HepG2 (cell line): ENCODE measurements around the gene PPP1R1A. TPM values are rescaled to one million over a fixed set of nuclear protein-coding genes. Genes with fewer than 3 reads are reported as not detected.

ENCODE experiments used
- ATAC-seq: fragments of 200-7000 bp; cut with Tn5 transposase; 3 replicates; pipeline ENCODE4 v1.9.1; 2020; ENCODE audit warnings: mild to moderate bottlenecking, moderate library complexity
- BruUV-seq: library from RNA; stranded (reverse); fragments of 400-500 nt; replicated peaks from 2 replicates; lab custom pipeline; 2021; lab: Mats Ljungman, UMichigan
- CTCF ChIA-PET: fragments of 300-600 bp; formaldehyde crosslinking; extraction: SDS; loops from one replicate; lab custom pipeline; 2021; ENCODE audit warnings: low total read pairs, inconsistent platforms, low intra/inter-chr PET ratio; lab: Yijun Ruan, JAX
- POLR2A ChIA-PET: fragments of 350-600 bp; sonication (Branson Sonifier 250); formaldehyde crosslinking; loops from one replicate; lab custom pipeline; 2020; ENCODE audit warnings: antibody characterized with exemption, inconsistent platforms; lab: Yijun Ruan, JAX
- DNase-seq: peaks from one replicate; pipeline ENCODE4 v3.0.0-alpha.2; 2015; ENCODE audit warnings: low spot score
- FAIRE-seq: peaks from 3 replicates; lab custom pipeline; 2011; peaks lifted over from hg19 to GRCh38; lab: Jason Lieb, UNC
- H2AFZ ChIP-seq: one replicate; pipeline ENCODE4 v1.6.1; 2011; ENCODE audit warnings: low read length, inconsistent platforms
- H3K27ac ChIP-seq: fragments of 300-600 bp; 3 replicates; pipeline ENCODE4 v1.8.0; 2011; ENCODE audit warnings: mixed run types, mild to moderate bottlenecking, mixed read lengths, low read length, inconsistent platforms; ENCODE audit not compliant: insufficient read depth; ENCODE audit errors: extremely low read length
- H3K27me3 ChIP-seq, 2 experiments: fragments of 200-600 bp in 1 of 2; 2 replicates in 1 of 2; 3 replicates in 1 of 2; pipeline versions ENCODE4 v1.6.0 to v1.8.0; 2011; ENCODE audit warnings: low read length in 2 of 2, mild to moderate bottlenecking in 2 of 2, moderate library complexity in 2 of 2, inconsistent platforms in 1 of 2; ENCODE audit not compliant: insufficient read depth in 2 of 2, control insufficient read depth in 1 of 2
- H3K36me3 ChIP-seq, 2 experiments: fragments of 200-600 bp in 1 of 2; replicated peaks in 1 of 2; 2 replicates in 1 of 2; 3 replicates in 1 of 2; pipeline versions ENCODE4 v1.5.1 to v1.8.0; 2011; ENCODE audit warnings: low read length in 2 of 2, inconsistent platforms in 1 of 2; ENCODE audit not compliant: insufficient read depth in 2 of 2, control insufficient read depth in 1 of 2
- H3K4me1 ChIP-seq: 2 replicates; pipeline ENCODE4 v1.5.1; 2012; ENCODE audit warnings: low read length, inconsistent platforms; ENCODE audit not compliant: insufficient read depth
- H3K4me2 ChIP-seq: 2 replicates; pipeline ENCODE4 v1.6.0; 2011; ENCODE audit warnings: low read depth, low read length, inconsistent platforms
- H3K4me3 ChIP-seq, 3 experiments: fragments of 200-600 bp in 1 of 3; sonication (generic), shearing (Covaris generic) in 1 of 3; replicated peaks in 1 of 3; 2 replicates each; pipeline ENCODE4 v1.5.1; 2011 to 2016; ENCODE audit warnings: low read length in 3 of 3, inconsistent platforms in 2 of 3, low read depth in 2 of 3, mild to moderate bottlenecking in 2 of 3, control low read depth in 1 of 3, mixed read lengths in 1 of 3; ENCODE audit not compliant: insufficient read depth in 1 of 3
- H3K79me2 ChIP-seq: one replicate; pipeline ENCODE4 v1.6.1; 2011; ENCODE audit warnings: low read length, inconsistent platforms; ENCODE audit not compliant: insufficient read depth
- H3K9ac ChIP-seq: 2 replicates; pipeline ENCODE4 v1.6.0; 2011; ENCODE audit warnings: mild to moderate bottlenecking, low read depth, low read length, inconsistent platforms; ENCODE audit not compliant: insufficient read depth
- H3K9me3 ChIP-seq: 2 replicates; pipeline ENCODE4 v1.5.1; 2012; ENCODE audit warnings: mild to moderate bottlenecking, low read length
- H4K20me1 ChIP-seq: 2 replicates; pipeline ENCODE4 v1.6.0; 2011; ENCODE audit warnings: inconsistent platforms, mild to moderate bottlenecking, low read length, moderate library complexity; ENCODE audit not compliant: insufficient read depth
- ARID3A ChIP-seq: IDR thresholded peaks from 2 replicates; pipeline ENCODE4 v1.6.1; 2012; ENCODE audit warnings: low read depth, low read length, improper control_type of control experiment
- CEBPB ChIP-seq: IDR thresholded peaks from 2 replicates; pipeline ENCODE4 v1.6.1; 2011; ENCODE audit warnings: low read depth, low read length, improper control_type of control experiment, borderline replicate concordance
- HMGA1 ChIP-seq: sonication (generic); formaldehyde crosslinking; conservative IDR thresholded peaks from 2 replicates; pipeline ENCODE4 v1.4.0; 2020; ENCODE audit warnings: missing genetic modification reagents
- HNF4A ChIP-seq: sonication (generic); formaldehyde crosslinking; IDR thresholded peaks from 2 replicates; pipeline ENCODE4 v1.4.0; 2020; ENCODE audit warnings: missing genetic modification reagents
- MED1 ChIP-seq: sonication (generic); formaldehyde crosslinking; IDR thresholded peaks from 2 replicates; pipeline ENCODE4 v1.4.0; 2020; ENCODE audit warnings: missing genetic modification reagents
- NCOR1 ChIP-seq: fragments of 200-600 bp; sonication (generic); IDR thresholded peaks from 2 replicates; pipeline ENCODE4 v1.7.0; 2017; ENCODE audit warnings: antibody characterized with exemption, low read length, borderline replicate concordance
- NFKB2 ChIP-seq: sonication (generic); formaldehyde crosslinking; IDR thresholded peaks from 2 replicates; pipeline ENCODE4 v1.4.0; 2020; ENCODE audit warnings: missing genetic modification reagents, borderline replicate concordance
- RBAK ChIP-seq: sonication (generic); formaldehyde crosslinking; IDR thresholded peaks from 2 replicates; pipeline ENCODE4 v1.5.1; 2020; ENCODE audit warnings: mild to moderate bottlenecking, missing genetic modification reagents
- REL ChIP-seq: sonication (generic); formaldehyde crosslinking; conservative IDR thresholded peaks from 2 replicates; pipeline ENCODE4 v1.8.0; 2022; ENCODE audit warnings: mild to moderate bottlenecking, missing genetic modification reagents, moderate library complexity
- RXRA ChIP-seq: sonication (generic); formaldehyde crosslinking; IDR thresholded peaks from 2 replicates; pipeline ENCODE4 v1.5.1; 2020; ENCODE audit warnings: missing genetic modification reagents
- TEAD3 ChIP-seq: optimal IDR thresholded peaks from 2 replicates; pipeline ENCODE3; 2016; ENCODE audit warnings: borderline replicate concordance
- TRIM22 ChIP-seq: fragments of 450-650 bp; IDR thresholded peaks from 2 replicates; pipeline ENCODE4 v1.6.1; 2017
- XRCC5 ChIP-seq: fragments of 200-400 bp; formaldehyde crosslinking; optimal IDR thresholded peaks from 2 replicates; pipeline ENCODE3; 2017; ENCODE audit warnings: mild to moderate bottlenecking, low read length
- ZNF510 ChIP-seq: sonication (generic); formaldehyde crosslinking; IDR thresholded peaks from 2 replicates; pipeline ENCODE4 v1.4.0; 2020; ENCODE audit warnings: low read depth, mild to moderate bottlenecking, missing genetic modification reagents
- ZNF652 ChIP-seq: IDR thresholded peaks from 2 replicates; pipeline ENCODE4 v1.6.1; 2016; ENCODE audit warnings: low read depth, borderline replicate concordance
- ZNF670 ChIP-seq: sonication (generic); formaldehyde crosslinking; IDR thresholded peaks from 2 replicates; pipeline ENCODE4 v1.8.0; 2022; ENCODE audit warnings: mild to moderate bottlenecking, missing genetic modification reagents, borderline replicate concordance
- ZNF850 ChIP-seq: sonication (generic); formaldehyde crosslinking; conservative IDR thresholded peaks from 2 replicates; pipeline ENCODE4 v1.9.0; 2021; ENCODE audit warnings: mild to moderate bottlenecking, missing genetic modification reagents
- WGBS: methylation state at CpG from one replicate; pipeline ENCODE4 v1.1.6; 2017; ENCODE audit warnings: low lambda C conversion rate; 5-methylcytosine and 5-hydroxymethylcytosine counted together
- in situ Hi-C: cut with HindIII; loops from 2 replicates; pipeline ENCODE4 v1.10.0; 2017; ENCODE audit warnings: low pct_unique_long_range_greater_than_20kb; ENCODE audit not compliant: extremely low pct_ligation_motif_present
- intact Hi-C: fragments of 100-400 bp; cut with micrococcal nuclease; formaldehyde crosslinking; loops from one replicate; pipeline ENCODE4 v1.10.0; 2022; ENCODE audit not compliant: unreplicated experiment
- polyA plus RNA-seq, 8 experiments: library from polyadenylated mRNA; depleted of rRNA in 3 of 8; stranded (reverse) in 7 of 8; unstranded in 1 of 8; fragments of >200 nt; fragmentation: Illumina TruSeq in 4 of 8; extraction: Trizol in 4 of 8; gene quantifications; 2 replicates each; pipeline versions ENCODE4 v1.2.1 to v1.2.3, GENCODE V29; 2011 to 2016; ENCODE audit warnings: low read depth in 4 of 8, missing spikeins in 1 of 8, mixed read lengths in 1 of 8; ENCODE audit not compliant: insufficient read depth in 1 of 8
- total RNA-seq, 5 experiments: library from RNA; depleted of rRNA; stranded (reverse); fragments of >200 nt; fragmentation: Illumina TruSeq; extraction: Trizol; gene quantifications; 2 replicates each; pipeline ENCODE4 v1.2.3, GENCODE V29; 2016; ENCODE audit warnings: low read depth in 1 of 5
- TF ChIP-seq, protein P1 (sequence below): sonication (generic); formaldehyde crosslinking; IDR thresholded peaks from 2 replicates; pipeline ENCODE4 v1.4.0; 2020; ENCODE audit warnings: missing genetic modification reagents
- TF ChIP-seq, protein P2 (sequence below): sonication (generic); formaldehyde crosslinking; IDR thresholded peaks from 2 replicates; pipeline ENCODE4 v1.5.0; 2020; ENCODE audit warnings: mild to moderate bottlenecking, missing genetic modification reagents, moderate library complexity

PPP1R1A gene
- total and polyA plus RNA-seq, 2 of the 13 experiments (the other 11 are each of a cell fraction or from before 2014, with no cell fraction given) = 0.20 TPM; not detected in 1

DNA sequence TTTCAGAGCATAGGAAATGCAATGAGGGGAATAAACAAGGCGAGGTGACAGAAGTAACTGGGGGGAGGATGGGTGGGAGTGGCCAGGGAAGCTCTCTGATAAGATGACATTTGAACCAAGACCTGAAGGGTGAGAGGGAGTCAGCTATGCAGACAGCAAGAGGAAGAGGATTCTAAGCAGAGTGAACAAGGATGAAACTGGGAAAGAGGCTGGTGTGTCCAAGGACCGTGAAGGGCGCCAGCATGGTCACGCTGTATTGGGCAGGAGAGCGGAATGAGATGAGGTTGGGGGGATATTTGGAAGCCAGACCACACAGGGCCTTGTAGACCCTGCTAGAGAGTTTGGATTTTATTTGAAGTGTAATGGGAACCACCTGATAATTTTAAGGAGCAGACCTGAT, 10.5 kb upstream of the PPP1R1A start (continued):
- no peak for TF ChIP-seq ZNF652 (CRISPR knock-in tag)
- TF ChIP-seq, protein P1, sequence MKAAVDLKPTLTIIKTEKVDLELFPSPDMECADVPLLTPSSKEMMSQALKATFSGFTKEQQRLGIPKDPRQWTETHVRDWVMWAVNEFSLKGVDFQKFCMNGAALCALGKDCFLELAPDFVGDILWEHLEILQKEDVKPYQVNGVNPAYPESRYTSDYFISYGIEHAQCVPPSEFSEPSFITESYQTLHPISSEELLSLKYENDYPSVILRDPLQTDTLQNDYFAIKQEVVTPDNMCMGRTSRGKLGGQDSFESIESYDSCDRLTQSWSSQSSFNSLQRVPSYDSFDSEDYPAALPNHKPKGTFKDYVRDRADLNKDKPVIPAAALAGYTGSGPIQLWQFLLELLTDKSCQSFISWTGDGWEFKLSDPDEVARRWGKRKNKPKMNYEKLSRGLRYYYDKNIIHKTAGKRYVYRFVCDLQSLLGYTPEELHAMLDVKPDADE (CRISPR knock-in tag) = no peak
- TF ChIP-seq HMGA1 (CRISPR knock-in tag) = no peak
- no peak for TF ChIP-seq MED1 (CRISPR knock-in tag)
- no peak for TF ChIP-seq ZNF850

- Histone ChIP-seq H2AFZ (no peak overlapping the region), H3K27ac (no peak overlapping the region), H3K4me1 (no peaks in the 10 kb centered on the region), H3K79me2 (no peaks in the 10 kb centered on the region), H3K9me3 (no peaks in the 10 kb centered on the region), H3K9ac (no peak overlapping the region), H4K20me1 (no peaks in the 10 kb centered on the region), H3K4me2 (no peak overlapping the region), H3K36me3 (no peaks in the 10 kb centered on the region), H3K27me3 (peaks cover 0 to 35% of the 10 kb centered on the region in 2 experiments; a peak in 3 of 5 replicates), H3K4me3 (no peak overlapping the region)
- ATAC-seq (peak; percentile 88), DNase-seq (peak; percentile 40), FAIRE-seq (peak; percentile 80)
- WGBS = 2% methylated on average over 3 of the region's 3 CpGs
- intact Hi-C loops (loop anchor here (2.0 kb wide), 1 partner anchor 18 kb away; no protein-coding TSS in a partner anchor), in situ Hi-C loops (no loop called here)
- BruUV-seq = no TSS peak
- CTCF ChIA-PET = interaction anchor here (1.5 kb wide), 1 partner anchor 17 kb away, joined by 8 read pairs; no protein-coding TSS in a partner anchor
- POLR2A ChIA-PET = no interaction called here
- TF ChIP-seq, protein P2, sequence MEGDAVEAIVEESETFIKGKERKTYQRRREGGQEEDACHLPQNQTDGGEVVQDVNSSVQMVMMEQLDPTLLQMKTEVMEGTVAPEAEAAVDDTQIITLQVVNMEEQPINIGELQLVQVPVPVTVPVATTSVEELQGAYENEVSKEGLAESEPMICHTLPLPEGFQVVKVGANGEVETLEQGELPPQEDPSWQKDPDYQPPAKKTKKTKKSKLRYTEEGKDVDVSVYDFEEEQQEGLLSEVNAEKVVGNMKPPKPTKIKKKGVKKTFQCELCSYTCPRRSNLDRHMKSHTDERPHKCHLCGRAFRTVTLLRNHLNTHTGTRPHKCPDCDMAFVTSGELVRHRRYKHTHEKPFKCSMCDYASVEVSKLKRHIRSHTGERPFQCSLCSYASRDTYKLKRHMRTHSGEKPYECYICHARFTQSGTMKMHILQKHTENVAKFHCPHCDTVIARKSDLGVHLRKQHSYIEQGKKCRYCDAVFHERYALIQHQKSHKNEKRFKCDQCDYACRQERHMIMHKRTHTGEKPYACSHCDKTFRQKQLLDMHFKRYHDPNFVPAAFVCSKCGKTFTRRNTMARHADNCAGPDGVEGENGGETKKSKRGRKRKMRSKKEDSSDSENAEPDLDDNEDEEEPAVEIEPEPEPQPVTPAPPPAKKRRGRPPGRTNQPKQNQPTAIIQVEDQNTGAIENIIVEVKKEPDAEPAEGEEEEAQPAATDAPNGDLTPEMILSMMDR = peak; percentile 73
- TF ChIP-seq REL (CRISPR knock-in tag) = no peak
- peak; percentile 25; the same call in 1 of the 2 replicates for TF ChIP-seq ARID3A
- TF ChIP-seq RBAK (CRISPR knock-in tag) = peak; percentile 50; the same call in 1 of the 2 replicates
- TF ChIP-seq TEAD3 = peak; percentile 75
- TF ChIP-seq CEBPB = peak; percentile 75
- TF ChIP-seq ZNF510 (CRISPR knock-in tag) = no peak
- TF ChIP-seq XRCC5 = peak; percentile 48
- 0 out of 2 replicates have a peak, but pooled peaks have one; percentile 30 for TF ChIP-seq ZNF670
- 0 out of 2 replicates have a peak, but pooled peaks have one; percentile 26 for TF ChIP-seq HNF4A (CRISPR knock-in tag)
- no peak for TF ChIP-seq RXRA (CRISPR knock-in tag)
- TF ChIP-seq NFKB2 (CRISPR knock-in tag) = no peak
- no peak for TF ChIP-seq TRIM22
- peak; percentile 33; the same call in 1 of the 2 replicates for TF ChIP-seq NCOR1
Measured at GRCh38 chr12:54596526-54596946, 8.1 kb upstream of the PPP1R1A start.
